Pancreas (tissue), 10 donors: Measurements from ENCODE around the gene GRIN3A. TPM values are rescaled to one million over a fixed set of nuclear protein-coding genes. Genes with fewer than 3 reads are reported as not detected.
"Not testable (repeated sequence)": the region's sequence is repeated elsewhere in the genome, so short reads cannot be mapped to it uniquely, and the experiment has no call there.

Experiments
- ATAC-seq, 4 donors: fragments of 200-7000 bp; cut with Tn5 transposase; one replicate each; pipeline versions ENCODE4 v1.8.0 to v1.9.1; 2020; ENCODE audit warnings: mild to moderate bottlenecking in 4 of 4, moderate library complexity in 4 of 4
- DNase-seq, 6 donors: peaks; one replicate each; pipeline ENCODE4 v3.0.0-alpha.2; 2020
- FAIRE-seq: peaks from 2 replicates; lab custom pipeline; 2012; peaks lifted over from hg19 to GRCh38; lab: Jason Lieb, UNC
- H3K27ac ChIP-seq, 4 donors: fragments of 200-600 bp; sonication (generic); 1 replicate in 3 of 4; 2 replicates in 1 of 4; pipeline versions ENCODE4 v1.5.0 to v1.8.0; 2020
- H3K27me3 ChIP-seq, 4 donors: fragments of 200-600 bp; one replicate each; pipeline ENCODE4 v1.8.0; 2021
- H3K36me3 ChIP-seq, 3 donors: fragments of 200-600 bp; sonication (generic) in 1 of 3; one replicate each; pipeline versions ENCODE4 v1.5.0 to v1.8.0; 2020 to 2021
- H3K4me1 ChIP-seq, 3 donors: fragments of 200-600 bp; one replicate each; pipeline ENCODE4 v1.8.0; 2021
- H3K4me3 ChIP-seq, 4 donors: fragments of 200-600 bp; sonication (generic) in 2 of 4; one replicate each; pipeline versions ENCODE4 v1.5.0 to v1.8.0; 2020 to 2021
- H3K9me3 ChIP-seq, 4 donors: fragments of 200-600 bp; one replicate each; pipeline ENCODE4 v1.8.0; 2021
- CTCF ChIP-seq, 4 donors: fragments of 200-600 bp; sonication (generic) in 3 of 4; IDR thresholded peaks; one replicate each; pipeline versions ENCODE4 v1.5.0 to v1.8.0; 2021; ENCODE audit warnings: antibody characterized with exemption in 4 of 4
- WGBS, 2 donors: extraction: QIAGEN DNeasy Blood & Tissue Kit; methylation state at CpG; one replicate each; pipeline ENCODE4 v1.1.7; 2013; 5-methylcytosine and 5-hydroxymethylcytosine counted together
- intact Hi-C, 3 donors: fragments of 100-400 bp; cut with DNase I; formaldehyde crosslinking; loops; one replicate each; pipeline versions ENCODE4 v1.11.1 to v1.14.2; 2022
- polyA plus RNA-seq, 2 donors: library from polyadenylated mRNA; stranded (reverse); fragments of 200-250 nt; gene quantifications; one replicate each; pipeline ENCODE4 v1.2.3, GENCODE V29; 2013
- total RNA-seq, 6 donors: library from RNA; stranded (reverse); fragmentation: NEBNext Ultra II Directional in 4 of 6; extraction: Animal tissue kit (Norgen Biotek cat#: 25700) in 4 of 6; gene quantifications; one replicate each; pipeline versions ENCODE4 v1.2.1 to v1.2.4, GENCODE V29; 2021 to 2023
- donor health status: healthy with polysubstance abuse.
- donor health status: DM: no; HTN: no; CAD: no; lungs with moderate emphysema.
- donor health status: DM: no; HTN: no; CAD: no.
- donor health status: control.
- donor health status: control.
- donor health status: Bipolar disorder and iron deficiency.
- donor health status: DM: yes; HTN: yes; CAD: no.
- donor health status: DM: no; HTN: no; CAD: no.
- donor health status: DM: no; HTN: no; CAD: no.
- donor health status: DM: yes; HTN: yes; CAD: no.

Gene GRIN3A
- total and polyA plus RNA-seq, 8 donors = under 0.01 to 0.09 (median 0.05) TPM; not detected in 2

GRCh38 chr9:101737165-101737704 is 1.2 kb downstream of the GRIN3A start:
- ATAC-seq (no peak), FAIRE-seq (no peak), DNase-seq (peak in 2 of 6 donors; percentile 47 to 55)
- no peak for TF ChIP-seq CTCF (IDR thresholded peaks at IDR 0.05)
- Histone ChIP-seq H3K9me3 (no peaks in the 10 kb centered on the region), H3K4me3 (peak overlapping the region in 1 of 4 donors; percentile 36), H3K27me3 (peaks cover 4 to 43% (median 10%) of the 10 kb centered on the region in 4 donors), H3K36me3 (no peaks in the 10 kb centered on the region), H3K27ac (no peak overlapping the region), H3K4me1 (peaks cover 0 to 14% (median 7%) of the 10 kb centered on the region in 3 donors)
- 8 to 10% methylated on average over 32 of the region's 32 CpGs for WGBS, 2 donors
- intact Hi-C loops = no loop called here

- no peak for TF ChIP-seq CTCF (IDR thresholded peaks at IDR 0.05)
- Histone ChIP-seq H3K4me1 (peaks cover 0 to 14% (median 7%) of the 10 kb centered on the region in 3 donors), H3K27me3 (peaks cover 4 to 43% (median 10%) of the 10 kb centered on the region in 4 donors), H3K4me3 (no peak overlapping the region), H3K9me3 (no peaks in the 10 kb centered on the region), H3K27ac (no peak overlapping the region), H3K36me3 (no peaks in the 10 kb centered on the region)
- ATAC-seq (peak in 3 of 4 donors; percentile 39 to 56 (median 45)), DNase-seq (peak in 3 of 6 donors; percentile 11 to 12 (median 11)), FAIRE-seq (no peak)
- intact Hi-C loops = no loop called here
- 4 to 5% methylated on average over 14 of the region's 14 CpGs for WGBS, 2 donors
These were observed 1.7 kb downstream of the GRIN3A start for GRCh38 chr9:101736717-101737116.

GRCh38 chr9:101731429-101731828 is 7.0 kb downstream of the GRIN3A start:
- no peak overlapping the region for H3K4me3 ChIP-seq
- FAIRE-seq (no peak), ATAC-seq (no peak), DNase-seq (no peak)
- no peak for TF ChIP-seq CTCF (IDR thresholded peaks at IDR 0.05)
- H3K27ac ChIP-seq = no peak overlapping the region
- no peaks in the 10 kb centered on the region for H3K4me1 ChIP-seq
- intact Hi-C loops = no loop called here
- H3K27me3 ChIP-seq = peaks cover 0 to 11% (median 3%) of the 10 kb centered on the region in 4 donors
- no peaks in the 10 kb centered on the region for H3K9me3 ChIP-seq
- WGBS, 2 donors = 41 to 67% methylated on average over 1 of the region's 1 CpG
- H3K36me3 ChIP-seq = no peaks in the 10 kb centered on the region

- ATAC-seq (peak in 3 of 4 donors; percentile 43 to 66 (median 46)), DNase-seq (peak in 1 of 6 donors; percentile 12), FAIRE-seq (no peak)
- no peak overlapping the region for H3K27ac ChIP-seq
- no peaks in the 10 kb centered on the region for H3K4me1 ChIP-seq
- no peaks in the 10 kb centered on the region for H3K27me3 ChIP-seq
- peak in 2 of 4 donors; percentile 23 to 42 for TF ChIP-seq CTCF (IDR thresholded peaks at IDR 0.05)
- H3K4me3 ChIP-seq = no peak overlapping the region
- H3K9me3 ChIP-seq = no peaks in the 10 kb centered on the region
- intact Hi-C loops = no loop called here
- 30 to 37% methylated on average over 4 of the region's 4 CpGs for WGBS, 2 donors
- H3K36me3 ChIP-seq = no peaks in the 10 kb centered on the region
These were observed 10.6 kb downstream of the GRIN3A start for GRCh38 chr9:101727612-101728524.

GRCh38 chr9:101724271-101724670 is 14.2 kb downstream of the GRIN3A start:
- H3K36me3 ChIP-seq, H3K9me3 ChIP-seq, intact Hi-C loops, H3K27ac ChIP-seq, ATAC-seq, FAIRE-seq, H3K4me3 ChIP-seq, H3K4me1 ChIP-seq, H3K27me3 ChIP-seq: not testable (repeated sequence)
- peak in 1 of 6 donors; percentile 44 for DNase-seq
- WGBS, 2 donors = 93 to 98% methylated on average over 21 to 30 of the region's 30 CpGs
